Neuronal stem cell (in vitro differentiated cells): ENCODE results near the gene TEPSIN.

Source experiments
- DNase-seq: peaks from one replicate; pipeline ENCODE4 v3.0.0-alpha.2; 2013; ENCODE audit warnings: low spot score
- H2AFZ ChIP-seq: one replicate; pipeline ENCODE4 v1.6.1; 2013; ENCODE audit warnings: mild to moderate bottlenecking, low read length, inconsistent platforms
- H2AK5ac ChIP-seq: 2 replicates; pipeline ENCODE4 v1.6.1; 2013; ENCODE audit warnings: low read depth, mild to moderate bottlenecking, inconsistent platforms, low read length, moderate library complexity, mixed read lengths
- H2BK120ac ChIP-seq: 2 replicates; pipeline ENCODE4 v1.6.1; 2013; ENCODE audit warnings: low read depth, mild to moderate bottlenecking, inconsistent platforms, low read length, moderate library complexity, mixed read lengths
- H2BK12ac ChIP-seq: one replicate; pipeline ENCODE4 v1.6.1; 2013; ENCODE audit warnings: low read length, inconsistent platforms
- H2BK15ac ChIP-seq: 2 replicates; pipeline ENCODE4 v1.6.1; 2013; ENCODE audit warnings: mild to moderate bottlenecking, low read length, inconsistent platforms, mixed read lengths
- H2BK5ac ChIP-seq: one replicate; pipeline ENCODE4 v1.6.1; 2013; ENCODE audit warnings: inconsistent platforms, mild to moderate bottlenecking, low read length, moderate library complexity
- H3K14ac ChIP-seq: one replicate; pipeline ENCODE4 v1.6.1; 2013; ENCODE audit warnings: low read length, inconsistent platforms
- H3K18ac ChIP-seq: 2 replicates; pipeline ENCODE4 v1.6.1; 2013; ENCODE audit warnings: low read length, inconsistent platforms
- H3K23ac ChIP-seq: 2 replicates; pipeline ENCODE4 v1.6.1; 2013; ENCODE audit warnings: low read depth, mild to moderate bottlenecking, mixed read lengths, low read length, inconsistent platforms; ENCODE audit not compliant: poor library complexity
- H3K27ac ChIP-seq: replicated peaks from 3 replicates; pipeline ENCODE4 v1.5.1; 2013; ENCODE audit warnings: low read length, inconsistent platforms
- H3K27me3 ChIP-seq, 3 experiments: 2 replicates each; pipeline ENCODE4 v1.6.1; 2013; ENCODE audit warnings: low read length in 3 of 3, mild to moderate bottlenecking in 2 of 3, inconsistent platforms in 1 of 3, low read depth in 1 of 3, mixed read lengths in 1 of 3, moderate library complexity in 1 of 3; ENCODE audit not compliant: control insufficient read depth in 3 of 3, insufficient read depth in 3 of 3
- H3K36me3 ChIP-seq, 2 donors: replicated peaks in 1 of 2; 2 replicates each; pipeline ENCODE4 v1.6.1; 2013; ENCODE audit warnings: low read length in 2 of 2; ENCODE audit not compliant: control insufficient read depth in 2 of 2, insufficient read depth in 2 of 2
- H3K4ac ChIP-seq: 2 replicates; pipeline ENCODE4 v1.6.1; 2013; ENCODE audit warnings: inconsistent platforms, mild to moderate bottlenecking, low read length, moderate library complexity
- H3K4me1 ChIP-seq, 2 donors: 1 replicate in 1 of 2; 2 replicates in 1 of 2; pipeline ENCODE4 v1.6.1; 2013; ENCODE audit warnings: low read length in 2 of 2, low read depth in 1 of 2; ENCODE audit not compliant: control insufficient read depth in 2 of 2, insufficient read depth in 1 of 2
- H3K4me2 ChIP-seq: one replicate; pipeline ENCODE4 v1.6.1; 2013; ENCODE audit warnings: mild to moderate bottlenecking, low read length, inconsistent platforms; ENCODE audit not compliant: insufficient read depth, poor library complexity, severe bottlenecking
- H3K4me3 ChIP-seq, 2 donors: 2 replicates each; pipeline ENCODE4 v1.5.1; 2013; ENCODE audit warnings: low read length in 2 of 2, mild to moderate bottlenecking in 2 of 2, inconsistent platforms in 1 of 2, moderate library complexity in 1 of 2
- H3K79me1 ChIP-seq: one replicate; pipeline ENCODE4 v1.6.1; 2013; ENCODE audit warnings: low read depth, mild to moderate bottlenecking, inconsistent platforms, low read length, moderate library complexity
- H3K9ac ChIP-seq: one replicate; pipeline ENCODE4 v1.6.1; 2013; ENCODE audit warnings: mild to moderate bottlenecking, low read depth, low read length, inconsistent platforms; ENCODE audit not compliant: poor library complexity
- H3K9me3 ChIP-seq, 2 donors: replicated peaks in 1 of 2; 2 replicates each; pipeline versions ENCODE3 to v1.6.1; 2013; ENCODE audit warnings: low read length in 2 of 2, mild to moderate bottlenecking in 2 of 2, inconsistent platforms in 1 of 2, low read depth in 1 of 2, mixed read lengths in 1 of 2, moderate library complexity in 1 of 2; ENCODE audit not compliant: control insufficient read depth in 2 of 2, insufficient read depth in 1 of 2
- H4K8ac ChIP-seq: one replicate; pipeline ENCODE4 v1.6.1; 2013; ENCODE audit warnings: low read depth, mild to moderate bottlenecking, inconsistent platforms, low read length, moderate library complexity
- H4K91ac ChIP-seq: one replicate; pipeline ENCODE4 v1.6.1; 2013; ENCODE audit warnings: low read length, low read depth, mild to moderate bottlenecking, inconsistent platforms; ENCODE audit not compliant: poor library complexity
- WGBS, 2 donors: extraction: QIAGEN DNeasy Blood & Tissue Kit; methylation state at CpG; one replicate each; pipeline ENCODE4 v1.1.7; 2013; ENCODE audit warnings: missing lambda C conversion rate in 2 of 2, mixed read lengths in 1 of 2; ENCODE audit not compliant: insufficient read length in 2 of 2, insufficient replicate concordance in 1 of 2; ENCODE audit errors: extremely low coverage in 2 of 2; 5-methylcytosine and 5-hydroxymethylcytosine counted together

The TEPSIN gene

DNA sequence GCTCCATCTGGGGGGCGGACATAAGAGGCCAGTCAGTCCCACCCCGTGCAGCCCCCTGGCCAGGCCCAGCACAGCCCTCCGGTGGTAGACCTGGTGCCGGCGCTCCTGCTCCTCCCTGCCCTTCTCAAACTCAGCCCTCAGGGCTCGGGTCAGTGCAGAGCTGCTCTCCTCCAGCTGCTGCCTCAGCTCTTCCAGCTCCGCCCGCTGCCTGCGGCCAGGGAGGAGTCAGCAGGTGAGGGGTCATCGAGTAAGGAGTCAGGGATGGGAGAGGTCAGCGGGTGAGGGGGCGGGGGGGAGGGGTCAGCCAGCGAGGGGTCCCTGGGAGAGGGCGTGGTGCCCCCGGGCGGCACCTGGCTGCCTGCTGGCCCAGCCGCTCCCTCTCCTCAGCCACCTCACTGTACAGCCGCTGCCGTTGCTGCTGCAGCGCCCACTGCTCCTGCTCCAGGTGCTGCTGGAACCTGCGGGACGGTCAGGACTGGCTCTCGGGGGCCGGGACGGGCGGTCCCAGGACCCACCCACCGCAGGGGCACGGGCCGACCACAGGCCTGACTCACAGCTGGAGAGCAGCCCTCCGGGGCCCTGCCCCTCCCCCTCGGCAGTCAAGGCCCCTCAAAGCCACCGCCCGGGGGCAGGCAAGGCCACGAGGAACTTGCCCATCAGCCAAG, 46.3 kb downstream of the TEPSIN start:
- no peak for DNase-seq
- no peak overlapping the region for H3K23ac ChIP-seq
- WGBS, 2 donors, result no CpG with 5 or more reads among the region's 34 CpGs
- H2BK120ac ChIP-seq, result no peak overlapping the region
- no peaks in the 10 kb centered on the region for H3K27me3 ChIP-seq
- H4K8ac ChIP-seq, result no peak overlapping the region
- no peak overlapping the region for H2BK12ac ChIP-seq
- H4K91ac ChIP-seq, result no peak overlapping the region
- H3K4me3 ChIP-seq, result no peak overlapping the region
- H3K4ac ChIP-seq, result no peak overlapping the region
- H3K9me3 ChIP-seq, result no peaks in the 10 kb centered on the region
- H3K36me3 ChIP-seq, result peaks cover 37 to 84% of the 10 kb centered on the region in 2 donors
- H2BK15ac ChIP-seq, result no peak overlapping the region
- H2AFZ ChIP-seq, result no peak overlapping the region
- H3K14ac ChIP-seq, result no peak overlapping the region
- no peak overlapping the region for H2BK5ac ChIP-seq
- H3K18ac ChIP-seq, result no peak overlapping the region
- no peak overlapping the region for H2AK5ac ChIP-seq
- no peak overlapping the region for H3K27ac ChIP-seq
- no peak overlapping the region for H3K4me2 ChIP-seq
- H3K4me1 ChIP-seq, result no peaks in the 10 kb centered on the region
- H3K79me1 ChIP-seq, result peaks cover 2% of the 10 kb centered on the region
- no peak overlapping the region for H3K9ac ChIP-seq

DNA sequence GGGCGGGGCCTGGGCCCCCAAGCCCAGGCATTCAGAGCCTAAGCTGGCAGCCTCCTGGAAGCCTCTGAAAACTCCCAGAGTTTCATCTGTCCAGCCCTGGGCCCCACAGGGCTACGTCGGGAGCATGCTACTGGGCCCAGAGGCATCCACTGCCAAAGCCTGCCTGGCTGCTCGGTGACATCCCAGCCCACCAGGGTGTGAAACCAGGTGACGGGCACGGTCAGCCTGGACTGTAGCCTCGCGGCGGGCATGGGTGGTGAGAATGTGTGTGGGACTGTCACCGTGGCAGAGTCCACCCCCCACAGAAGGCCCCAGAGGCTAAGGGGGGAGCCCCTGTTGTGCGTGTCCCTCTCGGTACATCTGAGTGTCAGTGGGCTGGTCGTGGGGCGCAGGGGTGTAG, 47.2 kb downstream of the TEPSIN start:
- peaks cover 2% of the 10 kb centered on the region for H3K79me1 ChIP-seq
- no peak overlapping the region for H2BK5ac ChIP-seq
- H2BK15ac ChIP-seq, result no peak overlapping the region
- H3K27me3 ChIP-seq, result no peaks in the 10 kb centered on the region
- H2AFZ ChIP-seq, result no peak overlapping the region
- peak overlapping the region; percentile 60 for H3K9ac ChIP-seq
- H3K4ac ChIP-seq, result no peak overlapping the region
- H3K4me3 ChIP-seq, result no peak overlapping the region
- H4K91ac ChIP-seq, result no peak overlapping the region
- peak overlapping the region; percentile 44 for H3K23ac ChIP-seq
- DNase-seq, result no peak
- no peak overlapping the region for H3K14ac ChIP-seq
- no peak overlapping the region for H3K27ac ChIP-seq
- no CpG with 5 or more reads among the region's 14 CpGs for WGBS, 2 donors
- no peaks in the 10 kb centered on the region for H3K9me3 ChIP-seq
- H2AK5ac ChIP-seq, result no peak overlapping the region
- no peak overlapping the region for H4K8ac ChIP-seq
- peaks cover 37 to 76% of the 10 kb centered on the region in 2 donors for H3K36me3 ChIP-seq
- no peak overlapping the region for H3K4me2 ChIP-seq
- H3K4me1 ChIP-seq, result no peaks in the 10 kb centered on the region
- no peak overlapping the region for H3K18ac ChIP-seq
- H2BK120ac ChIP-seq, result no peak overlapping the region
- no peak overlapping the region for H2BK12ac ChIP-seq

DNA sequence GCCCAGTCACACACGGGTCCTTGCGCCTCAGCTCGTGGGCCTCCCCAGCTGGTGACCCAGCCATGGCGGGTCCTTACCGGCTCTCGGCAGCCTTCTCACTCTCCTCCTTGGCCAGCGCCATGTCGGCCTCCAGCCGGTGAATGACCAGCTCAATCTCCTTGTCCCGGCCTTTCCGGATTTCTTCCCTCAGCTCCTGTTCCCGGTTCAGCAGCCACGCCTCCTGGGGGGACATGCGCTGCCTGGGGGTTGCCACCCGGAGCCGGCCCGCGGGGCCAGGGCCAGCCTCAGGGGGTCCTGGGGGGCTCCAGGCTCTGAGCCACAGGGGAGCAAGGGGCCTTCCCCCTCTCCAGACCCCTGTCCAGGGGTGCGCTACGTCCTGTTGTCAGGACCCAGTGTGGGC, 47.7 kb downstream of the TEPSIN start:
- H4K91ac ChIP-seq, result no peak overlapping the region
- H3K9me3 ChIP-seq, result no peaks in the 10 kb centered on the region
- H3K27me3 ChIP-seq, result no peaks in the 10 kb centered on the region
- no peak overlapping the region for H3K9ac ChIP-seq
- no peak overlapping the region for H2BK15ac ChIP-seq
- no peak overlapping the region for H2BK120ac ChIP-seq
- no peak overlapping the region for H3K18ac ChIP-seq
- peaks cover 2% of the 10 kb centered on the region for H3K79me1 ChIP-seq
- no peak overlapping the region for H4K8ac ChIP-seq
- H3K4me1 ChIP-seq, result no peaks in the 10 kb centered on the region
- peak overlapping the region; percentile 39 for H2BK5ac ChIP-seq
- no peak overlapping the region for H3K23ac ChIP-seq
- no peak for DNase-seq
- no peak overlapping the region for H2AFZ ChIP-seq
- no peak overlapping the region for H3K4me2 ChIP-seq
- peak overlapping the region in 1 of 2 donors; percentile 33 for H3K4me3 ChIP-seq
- no CpG with 5 or more reads among the region's 20 CpGs for WGBS, 2 donors
- H3K4ac ChIP-seq, result no peak overlapping the region
- H3K14ac ChIP-seq, result no peak overlapping the region
- H3K36me3 ChIP-seq, result peaks cover 34 to 71% of the 10 kb centered on the region in 2 donors
- no peak overlapping the region for H2BK12ac ChIP-seq
- no peak overlapping the region for H2AK5ac ChIP-seq
- H3K27ac ChIP-seq, result no peak overlapping the region

DNA sequence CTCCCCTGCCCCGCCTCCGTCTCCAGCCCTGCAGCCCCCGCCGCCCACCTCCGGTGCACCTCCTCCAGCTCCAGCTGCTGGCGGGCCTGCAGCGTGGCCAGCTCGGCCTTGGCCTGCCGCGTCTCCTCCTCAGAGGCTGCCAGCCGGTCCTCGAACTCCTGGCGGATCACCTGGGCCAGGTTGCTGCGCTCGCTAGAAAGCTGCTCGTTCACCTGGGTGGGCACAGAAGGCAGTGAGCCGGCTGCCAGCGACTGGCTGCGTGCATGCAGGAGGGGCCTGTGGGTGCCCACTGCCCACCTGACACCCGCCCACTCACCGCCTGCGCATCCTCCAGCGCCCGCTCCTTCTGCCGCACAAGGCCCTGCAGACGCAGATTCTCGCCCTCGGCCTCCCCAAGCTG, 48.3 kb downstream of the TEPSIN start:
- no peak overlapping the region for H2AFZ ChIP-seq
- peaks cover 30 to 66% of the 10 kb centered on the region in 2 donors for H3K36me3 ChIP-seq
- no peaks in the 10 kb centered on the region for H3K27me3 ChIP-seq
- H3K9me3 ChIP-seq, result no peaks in the 10 kb centered on the region
- no peak for DNase-seq
- no peak overlapping the region for H2AK5ac ChIP-seq
- no peak overlapping the region for H2BK15ac ChIP-seq
- WGBS, 2 donors, result no CpG with 5 or more reads among the region's 28 CpGs
- peak overlapping the region; percentile 39 for H2BK5ac ChIP-seq
- peak overlapping the region; percentile 23 for H3K4ac ChIP-seq
- H3K9ac ChIP-seq, result no peak overlapping the region
- no peak overlapping the region for H4K91ac ChIP-seq
- no peak overlapping the region for H4K8ac ChIP-seq
- no peak overlapping the region for H2BK12ac ChIP-seq
- H2BK120ac ChIP-seq, result no peak overlapping the region
- H3K4me1 ChIP-seq, result no peaks in the 10 kb centered on the region
- H3K18ac ChIP-seq, result no peak overlapping the region
- no peak overlapping the region for H3K14ac ChIP-seq
- H3K27ac ChIP-seq, result no peak overlapping the region
- H3K79me1 ChIP-seq, result peaks cover 2% of the 10 kb centered on the region
- H3K4me2 ChIP-seq, result no peak overlapping the region
- H3K23ac ChIP-seq, result no peak overlapping the region
- H3K4me3 ChIP-seq, result peak overlapping the region in 1 of 2 donors; percentile 33
